Measurements from ENCODE around the gene SLC15A4. TPM values are rescaled to one million over a fixed set of nuclear protein-coding genes. Genes with fewer than 3 reads are reported as not detected.

SLC15A4 gene
- polyA plus RNA-seq, 1 of the 3 experiments (the other 2 are of a cell fraction): 14.5 TPM

GRCh38 chr12:128856035-128856790 is 32.5 kb upstream of the SLC15A4 start:
- no peak overlapping the region for H3K27ac ChIP-seq (ENCODE audit: low read depth in 2 of 2, low read length in 1 of 2)
- H3K9ac ChIP-seq: no peak overlapping the region
- DNase-seq: no peak
- no peak overlapping the region for H3K4me2 ChIP-seq
- no peaks in the 10 kb centered on the region for H3K36me3 ChIP-seq (replicated peaks in 1 of 2; ENCODE audit: control insufficient read depth in 1 of 2, insufficient read depth in 2 of 2, low read length in 1 of 2)
- no peaks in the 10 kb centered on the region for H4K20me1 ChIP-seq (ENCODE audit: insufficient read depth)
- no peaks in the 10 kb centered on the region for H3K4me1 ChIP-seq (ENCODE audit: control insufficient read depth in 1 of 2, insufficient read depth in 2 of 2, low read depth in 1 of 2, low read length in 1 of 2)
- no peak overlapping the region for H3K4me3 ChIP-seq (ENCODE audit: low read depth in 2 of 2, low read length in 1 of 2)
- H3K79me2 ChIP-seq (ENCODE audit: insufficient read depth): no peaks in the 10 kb centered on the region
- TF ChIP-seq YY1 (IDR thresholded peaks at IDR 0.05; ENCODE audit: low read depth) (no peak), JUND (IDR thresholded peaks at IDR 0.05) (no peak), FOSL2 (IDR thresholded peaks at IDR 0.05; ENCODE audit: borderline replicate concordance, low read depth) (no peak), POLR2AphosphoS5 (IDR thresholded peaks at IDR 0.05; ENCODE audit: low read depth, low read length) (no peak), GATA2 (CRISPR knock-in tag; IDR thresholded peaks at IDR 0.05) (no peak), NRF1 (IDR thresholded peaks at IDR 0.05; ENCODE audit: low read depth, low read length) (no peak), RCOR1 (IDR thresholded peaks at IDR 0.05; ENCODE audit: low read length) (no peak), TCF12 (IDR thresholded peaks at IDR 0.05) (no peak), RAD21 (IDR thresholded peaks at IDR 0.05; ENCODE audit: low read length) (no peak), CTCF (IDR thresholded peaks at IDR 0.05) (no peak), USF1 (IDR thresholded peaks at IDR 0.05; ENCODE audit: borderline replicate concordance, low read depth) (no peak)
- POLR2A ChIA-PET: no interaction called here
- H3K9me3 ChIP-seq: no peaks in the 10 kb centered on the region
- WGBS (ENCODE audit: low lambda C conversion rate): 48% methylated on average over 9 of the region's 9 CpGs
- CTCF ChIA-PET: interaction anchor here (0.6 kb wide), 1 partner anchor 1478 kb away, joined by 3 read pairs; no protein-coding TSS in a partner anchor
- H2AFZ ChIP-seq (ENCODE audit: low read depth): no peak overlapping the region
- no peaks in the 10 kb centered on the region for H3K27me3 ChIP-seq (ENCODE audit: insufficient read depth)
- H3F3A ChIP-seq (replicated peaks; ENCODE audit: insufficient read depth): no peaks in the 10 kb centered on the region
- H3K9me2 ChIP-seq: no peaks in the 10 kb centered on the region

- DNase-seq: peak; percentile 84
- no peaks in the 10 kb centered on the region for H3K4me1 ChIP-seq (ENCODE audit: control insufficient read depth in 1 of 2, insufficient read depth in 2 of 2, low read depth in 1 of 2, low read length in 1 of 2)
- no peak overlapping the region for H3K27ac ChIP-seq (ENCODE audit: low read depth in 2 of 2, low read length in 1 of 2)
- POLR2A ChIA-PET: interaction anchor here (1.3 kb wide), 1 partner anchor 30 kb away, joined by 5 read pairs; the partner anchor contains the start of gene SLC15A4
- no peaks in the 10 kb centered on the region for H3K9me3 ChIP-seq
- H3K27me3 ChIP-seq (ENCODE audit: insufficient read depth): no peaks in the 10 kb centered on the region
- WGBS (ENCODE audit: low lambda C conversion rate): 9% methylated on average over 6 of the region's 74 CpGs
- no peaks in the 10 kb centered on the region for H3K9me2 ChIP-seq
- no peaks in the 10 kb centered on the region for H3K79me2 ChIP-seq (ENCODE audit: insufficient read depth)
- no peaks in the 10 kb centered on the region for H3K36me3 ChIP-seq (replicated peaks in 1 of 2; ENCODE audit: control insufficient read depth in 1 of 2, insufficient read depth in 2 of 2, low read length in 1 of 2)
- H2AFZ ChIP-seq (ENCODE audit: low read depth): no peak overlapping the region
- CTCF ChIA-PET: interaction anchor here (1.2 kb wide), 1 partner anchor 27 kb away, joined by 4 read pairs; no protein-coding TSS in a partner anchor
- no peaks in the 10 kb centered on the region for H3F3A ChIP-seq (replicated peaks; ENCODE audit: insufficient read depth)
- no peak overlapping the region for H3K4me2 ChIP-seq
- H3K9ac ChIP-seq: no peak overlapping the region
- H3K4me3 ChIP-seq (ENCODE audit: low read depth in 2 of 2, low read length in 1 of 2): peak overlapping the region in 1 of 2 experiments; percentile 39; a peak in 2 of 4 replicates
- no peaks in the 10 kb centered on the region for H4K20me1 ChIP-seq (ENCODE audit: insufficient read depth)
- TF ChIP-seq EP300 (IDR thresholded peaks at IDR 0.05; ENCODE audit: borderline replicate concordance in 1 of 2, low read depth in 1 of 2, low read length in 1 of 2) (no peak), FOXJ3 (CRISPR knock-in tag; IDR thresholded peaks at IDR 0.05) (no peak), REST (IDR thresholded peaks at IDR 0.05; ENCODE audit: low read depth, low read length) (no peak), TCF12 (IDR thresholded peaks at IDR 0.05) (no peak), JUND (IDR thresholded peaks at IDR 0.05) (no peak), FOXM1 (IDR thresholded peaks at IDR 0.05; ENCODE audit: low read depth) (no peak), MEF2A (IDR thresholded peaks at IDR 0.05; ENCODE audit: borderline replicate concordance, low read depth) (no peak), MXI1 (IDR thresholded peaks at IDR 0.05; ENCODE audit: low read depth, low read length) (no peak), NFIC (IDR thresholded peaks at IDR 0.05; ENCODE audit: borderline replicate concordance) (no peak), USF1 (IDR thresholded peaks at IDR 0.05; ENCODE audit: borderline replicate concordance, low read depth) (no peak), GATA2 (CRISPR knock-in tag; IDR thresholded peaks at IDR 0.05) (no peak), SMC3 (IDR thresholded peaks at IDR 0.05; ENCODE audit: low read depth, low read length) (no peak), RAD21 (IDR thresholded peaks at IDR 0.05; ENCODE audit: low read length) (no peak), FOSL2 (IDR thresholded peaks at IDR 0.05; ENCODE audit: borderline replicate concordance, low read depth) (no peak)
These were observed 29.9 kb upstream of the SLC15A4 start for GRCh38 chr12:128853600-128854197.

Measured in SK-N-SH (cell line).